Nephron (organoid): ENCODE results near the gene PSMB8.

Experiments used
- H3K27ac Mint-ChIP-seq, 3 experiments: 2 replicates each; pipeline ENCODE4 v1.8.0; 2020; ENCODE audit warnings: mixed read lengths in 3 of 3, mild to moderate bottlenecking in 2 of 3, moderate library complexity in 1 of 3
- H3K27me3 Mint-ChIP-seq: 2 replicates; pipeline ENCODE4 v1.8.0; 2021; ENCODE audit warnings: low read depth, mild to moderate bottlenecking, moderate library complexity, mixed read lengths
- H3K36me3 Mint-ChIP-seq: 2 replicates; pipeline ENCODE4 v1.8.0; 2020; ENCODE audit warnings: low read depth, mixed read lengths
- H3K4me1 Mint-ChIP-seq: 2 replicates; pipeline ENCODE4 v1.8.0; 2020; ENCODE audit warnings: mixed read lengths
- H3K4me3 Mint-ChIP-seq, 3 experiments: 2 replicates each; pipeline ENCODE4 v1.8.0; 2020; ENCODE audit warnings: mild to moderate bottlenecking in 3 of 3, mixed read lengths in 3 of 3, moderate library complexity in 2 of 3
- H3K9me3 Mint-ChIP-seq: 2 replicates; pipeline ENCODE4 v1.8.0; 2020; ENCODE audit warnings: mixed read lengths
- CTCF ChIP-seq, 3 experiments: fragments of 200-600 bp; sonication (generic); IDR thresholded peaks; one replicate each; pipeline ENCODE4 v1.5.0; 2021; ENCODE audit warnings: antibody characterized with exemption in 3 of 3; ENCODE audit not compliant: unreplicated experiment in 3 of 3

The PSMB8 gene

GRCh38 chr6:32842690-32843089 is 1.2 kb downstream of the PSMB8 start:
- peak overlapping the region; percentile 86 to 94 (median 90) for H3K4me3 Mint-ChIP-seq

DNA sequence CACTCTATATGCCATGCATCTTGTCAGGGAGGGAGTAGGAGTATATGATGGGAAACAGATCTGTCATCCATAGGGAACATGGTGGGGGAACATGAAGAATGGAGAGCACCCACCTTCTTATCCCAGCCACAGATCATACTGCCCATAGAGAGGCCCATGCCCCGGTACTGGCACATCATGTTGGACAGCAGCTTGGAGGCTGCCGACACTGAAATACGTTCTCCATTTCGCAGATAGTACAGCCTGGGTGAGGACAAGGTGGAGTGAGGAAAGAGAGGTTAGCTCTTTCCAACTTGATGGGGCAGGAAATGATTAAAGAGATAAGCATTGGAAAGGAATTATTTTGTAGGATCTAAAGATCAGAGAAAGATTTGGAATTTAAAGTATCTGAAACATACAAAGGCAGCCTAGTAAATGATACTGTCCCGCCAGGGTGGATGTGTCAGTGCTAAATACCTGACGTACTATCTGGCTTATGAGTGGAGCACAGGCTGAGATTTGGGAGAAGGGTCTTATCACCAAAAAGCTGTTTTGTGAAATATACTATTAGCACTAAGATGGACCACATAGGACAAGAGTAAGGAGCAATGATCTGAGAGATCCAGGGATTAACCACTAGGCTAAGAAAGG is 1.7 kb downstream of the PSMB8 start:
- Mint-ChIP-seq H3K4me3 (peak overlapping the region; percentile 55 to 76 (median 73)), H3K27ac (no peak overlapping the region), H3K9me3 (no peaks in the 10 kb centered on the region), H3K27me3 (peaks cover 72% of the 10 kb centered on the region), H3K4me1 (peaks cover 18% of the 10 kb centered on the region), H3K36me3 (no peaks in the 10 kb centered on the region)
- no peak for TF ChIP-seq CTCF (IDR thresholded peaks at IDR 0.05; ENCODE audit: unreplicated experiment in 3 of 3)

More at GRCh38 chr6:32842690-32843089, 1.2 kb downstream of the PSMB8 start:
- H3K27ac Mint-ChIP-seq = no peak overlapping the region
- no peak for TF ChIP-seq CTCF (IDR thresholded peaks at IDR 0.05; ENCODE audit: unreplicated experiment in 3 of 3)
- no peaks in the 10 kb centered on the region for H3K36me3 Mint-ChIP-seq
- H3K9me3 Mint-ChIP-seq = no peaks in the 10 kb centered on the region
- peaks cover 14% of the 10 kb centered on the region for H3K4me1 Mint-ChIP-seq
- peaks cover 77% of the 10 kb centered on the region for H3K27me3 Mint-ChIP-seq

DNA sequence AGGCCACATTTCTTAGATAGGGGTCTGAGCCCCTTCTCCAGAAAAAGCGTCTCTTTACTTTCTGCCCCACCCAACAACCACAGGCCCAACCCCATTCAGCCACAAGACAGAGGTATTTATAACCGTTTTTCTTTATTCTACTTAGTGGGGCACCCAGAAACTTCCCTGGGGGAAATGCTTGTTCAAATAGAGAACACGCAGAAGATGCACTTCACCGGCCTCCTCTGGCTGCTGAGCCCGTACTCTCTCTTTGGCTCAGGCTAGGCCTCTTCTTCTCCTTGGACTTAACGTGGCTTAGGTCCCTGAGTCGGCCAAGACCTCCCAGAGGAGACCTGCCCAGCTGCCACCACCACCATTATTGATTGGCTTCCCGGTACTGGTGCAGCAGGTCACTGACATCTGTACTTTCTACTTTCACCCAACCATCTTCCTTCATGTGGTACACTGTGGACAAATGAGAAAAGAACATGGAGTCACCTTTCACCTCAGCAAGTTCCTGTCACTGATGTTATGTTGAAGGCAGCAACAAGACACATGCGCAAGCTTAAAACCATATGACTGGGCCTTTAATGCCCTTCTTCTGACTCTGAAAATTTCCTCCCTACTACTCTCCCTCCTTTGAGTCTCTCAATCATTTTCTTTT is 3.1 kb downstream of the PSMB8 start:
- Mint-ChIP-seq H3K9me3 (no peaks in the 10 kb centered on the region), H3K4me1 (peaks cover 24% of the 10 kb centered on the region), H3K4me3 (peak overlapping the region in 1 of 3 experiments; percentile 58), H3K27ac (no peak overlapping the region), H3K27me3 (peaks cover 64% of the 10 kb centered on the region), H3K36me3 (no peaks in the 10 kb centered on the region)
- TF ChIP-seq CTCF (IDR thresholded peaks at IDR 0.05; ENCODE audit: unreplicated experiment in 3 of 3) = no peak

- TF ChIP-seq CTCF (IDR thresholded peaks at IDR 0.05; ENCODE audit: unreplicated experiment in 3 of 3) = no peak
- Mint-ChIP-seq H3K4me1 (peaks cover 18% of the 10 kb centered on the region), H3K27me3 (peaks cover 55% of the 10 kb centered on the region), H3K4me3 (peak overlapping the region in 2 of 3 experiments; percentile 37 to 41), H3K27ac (no peak overlapping the region), H3K36me3 (no peaks in the 10 kb centered on the region), H3K9me3 (no peaks in the 10 kb centered on the region)
These were observed 4.5 kb downstream of the PSMB8 start for GRCh38 chr6:32839356-32839755.

DNA sequence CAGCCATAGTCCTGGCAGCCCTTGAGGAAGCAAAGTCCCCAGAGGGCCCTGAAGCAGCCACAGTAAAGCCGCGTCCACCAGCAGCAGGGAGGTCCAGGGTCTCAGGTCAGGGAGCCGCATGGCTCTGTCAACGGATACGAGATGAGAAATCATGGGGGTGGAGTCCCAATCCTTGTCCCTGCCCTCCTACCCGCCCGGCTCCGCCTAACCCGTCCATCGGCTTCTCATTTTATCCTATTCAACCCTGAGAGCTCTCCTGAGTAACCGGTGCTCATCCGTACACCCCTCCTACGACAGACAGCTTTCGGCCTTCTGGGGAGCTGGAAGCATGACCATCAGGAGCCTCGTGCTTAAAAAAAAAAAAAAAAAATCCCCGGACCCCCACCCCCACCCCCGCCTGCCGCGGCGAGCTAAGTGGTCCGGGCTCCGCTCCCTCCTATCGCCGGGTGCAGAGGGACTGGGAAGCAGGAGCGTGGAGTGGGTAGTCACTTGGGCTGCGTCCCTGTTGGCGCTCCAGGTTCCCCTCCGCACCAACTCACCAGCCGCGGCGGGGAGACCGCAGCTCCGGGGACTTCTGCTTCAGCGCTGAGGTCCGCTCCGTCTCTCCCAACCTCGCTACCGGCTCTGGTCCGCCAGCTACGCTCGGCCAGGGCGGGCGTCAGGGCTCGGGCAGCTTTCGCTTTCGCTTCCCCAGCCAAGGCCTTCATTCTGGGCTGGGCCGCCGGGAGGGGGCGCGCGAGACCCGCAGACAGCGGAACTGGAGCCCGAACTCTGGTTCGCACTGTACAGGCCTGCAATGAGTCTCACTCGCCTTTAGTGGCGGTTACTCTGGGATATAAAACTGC is 5.5 kb downstream of the PSMB8 start, which contains the start of gene TAP2:
Gene TAP2, minus strand, starts transcription at position 626 of the 845 bp plus-strand sequence. Its CDS starts 506 bp downstream, at position 120.
- peak within 1 kb of the TSS; percentile 94 to 95 (median 95) for H3K4me3 Mint-ChIP-seq
- peak within 1 kb of the TSS; percentile 75 to 95 (median 94) for H3K27ac Mint-ChIP-seq
- peak; percentile 94 to 98 (median 96) for TF ChIP-seq CTCF (IDR thresholded peaks at IDR 0.05; ENCODE audit: unreplicated experiment in 3 of 3)
- peaks cover 45% of the 10 kb centered on the region for H3K27me3 Mint-ChIP-seq
- H3K4me1 Mint-ChIP-seq = peaks cover 14% of the 10 kb centered on the region
- H3K36me3 Mint-ChIP-seq = no peaks in the 10 kb centered on the region
- no peaks in the 10 kb centered on the region for H3K9me3 Mint-ChIP-seq
